Ishikawa (cell line): ENCODE data around the gene CCDC141.

Experiments used
- CEBPB ChIP-seq: IDR thresholded peaks from 2 replicates; pipeline ENCODE4 v1.6.1; 2012
- EGR1 ChIP-seq: IDR thresholded peaks from 2 replicates; pipeline ENCODE4 v1.6.1; 2012
- EP300 ChIP-seq: IDR thresholded peaks from 2 replicates; pipeline ENCODE4 v1.6.1; 2012; ENCODE audit warnings: borderline replicate concordance
- NFIC ChIP-seq: IDR thresholded peaks from 2 replicates; pipeline ENCODE4 v1.6.1; 2012
- RAD21 ChIP-seq: IDR thresholded peaks from 2 replicates; pipeline ENCODE4 v1.6.1; 2012; ENCODE audit warnings: low read depth
- TF ChIP-seq, protein P1 (sequence below): IDR thresholded peaks from 2 replicates; pipeline ENCODE4 v1.6.1; 2012

DNA sequence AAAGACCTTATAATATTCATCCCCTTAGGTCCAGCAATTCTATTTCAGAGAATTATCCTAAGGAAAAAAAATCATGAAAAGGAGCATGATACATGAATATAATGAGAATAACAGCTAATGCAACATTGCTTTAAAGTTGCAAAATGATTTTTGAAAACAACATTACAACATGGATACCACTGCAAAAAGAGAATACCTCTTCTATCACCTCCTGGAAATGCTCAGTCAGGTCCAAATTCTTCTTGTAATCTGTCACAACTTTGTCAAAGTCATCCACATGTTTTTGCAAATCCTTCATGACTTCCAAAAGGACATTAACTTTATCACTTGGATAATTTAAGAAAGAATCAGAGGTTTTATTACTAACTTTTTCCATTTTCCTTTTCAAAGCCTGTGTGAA lies 194.8 kb downstream of the CCDC141 start:
- TF ChIP-seq NFIC: no peak
- no peak for TF ChIP-seq RAD21
- TF ChIP-seq, protein P1, sequence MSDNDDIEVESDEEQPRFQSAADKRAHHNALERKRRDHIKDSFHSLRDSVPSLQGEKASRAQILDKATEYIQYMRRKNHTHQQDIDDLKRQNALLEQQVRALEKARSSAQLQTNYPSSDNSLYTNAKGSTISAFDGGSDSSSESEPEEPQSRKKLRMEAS: no peak
- no peak for TF ChIP-seq EGR1
- TF ChIP-seq CEBPB: no peak
- no peak for TF ChIP-seq EP300
